ENCODE data around the gene CARS1. TPM values are rescaled to one million over a fixed set of nuclear protein-coding genes. Genes with fewer than 3 reads are reported as not detected.

Gene CARS1
- polyA plus RNA-seq, 1 of the 3 experiments (the other 2 are of a cell fraction), result 52.1 TPM

- peaks cover 52% of the 10 kb centered on the region for H4K20me1 ChIP-seq (ENCODE audit: insufficient read depth)
- H3K9me3 ChIP-seq, result no peaks in the 10 kb centered on the region
- H3K79me2 ChIP-seq (ENCODE audit: insufficient read depth), result peaks cover 99% of the 10 kb centered on the region
- H3K9me2 ChIP-seq, result no peaks in the 10 kb centered on the region
- no peaks in the 10 kb centered on the region for H3K4me1 ChIP-seq (ENCODE audit: control insufficient read depth in 1 of 2, insufficient read depth in 2 of 2, low read depth in 1 of 2, low read length in 1 of 2)
- ChIA-PET CTCF (interaction anchor here (3.8 kb wide), 1 partner anchor 115 kb away, joined by 29 read pairs; no protein-coding TSS in a partner anchor), POLR2A (no interaction called here)
- no peak overlapping the region for H3K9ac ChIP-seq
- no peaks in the 10 kb centered on the region for H3K27me3 ChIP-seq (ENCODE audit: insufficient read depth)
- H2AFZ ChIP-seq (ENCODE audit: low read depth), result no peak overlapping the region
- no peak overlapping the region for H3K4me3 ChIP-seq (ENCODE audit: low read depth in 2 of 2, low read length in 1 of 2)
- 85% methylated on average over 7 of the region's 7 CpGs for WGBS (ENCODE audit: low lambda C conversion rate)
- no peak overlapping the region for H3K4me2 ChIP-seq
- no peaks in the 10 kb centered on the region for H3F3A ChIP-seq (replicated peaks; ENCODE audit: insufficient read depth)
- no peak overlapping the region for H3K27ac ChIP-seq (ENCODE audit: low read depth in 2 of 2, low read length in 1 of 2)
- peaks cover 46 to 54% of the 10 kb centered on the region in 2 experiments for H3K36me3 ChIP-seq (replicated peaks in 1 of 2; ENCODE audit: control insufficient read depth in 1 of 2, insufficient read depth in 2 of 2, low read length in 1 of 2)
- no peak for DNase-seq
- TF ChIP-seq, protein P1, sequence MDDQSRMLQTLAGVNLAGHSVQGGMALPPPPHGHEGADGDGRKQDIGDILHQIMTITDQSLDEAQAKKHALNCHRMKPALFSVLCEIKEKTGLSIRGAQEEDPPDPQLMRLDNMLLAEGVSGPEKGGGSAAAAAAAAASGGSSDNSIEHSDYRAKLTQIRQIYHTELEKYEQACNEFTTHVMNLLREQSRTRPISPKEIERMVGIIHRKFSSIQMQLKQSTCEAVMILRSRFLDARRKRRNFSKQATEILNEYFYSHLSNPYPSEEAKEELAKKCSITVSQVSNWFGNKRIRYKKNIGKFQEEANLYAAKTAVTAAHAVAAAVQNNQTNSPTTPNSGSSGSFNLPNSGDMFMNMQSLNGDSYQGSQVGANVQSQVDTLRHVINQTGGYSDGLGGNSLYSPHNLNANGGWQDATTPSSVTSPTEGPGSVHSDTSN (IDR thresholded peaks at IDR 0.05), result no peak
- TF ChIP-seq CHD2 (IDR thresholded peaks at IDR 0.05; ENCODE audit: low read length, partially characterized antibody) (no peak), SIN3A (IDR thresholded peaks at IDR 0.05; ENCODE audit: borderline replicate concordance, low read depth, low read length) (no peak), RCOR1 (IDR thresholded peaks at IDR 0.05; ENCODE audit: low read length) (no peak), ELF1 (IDR thresholded peaks at IDR 0.05) (no peak), GABPA (IDR thresholded peaks at IDR 0.05; ENCODE audit: low read depth) (no peak), TAF1 (IDR thresholded peaks at IDR 0.05; ENCODE audit: borderline replicate concordance, low read depth, low read length) (no peak), RXRA (IDR thresholded peaks at IDR 0.05; ENCODE audit: borderline replicate concordance, low read depth) (no peak), TEAD4 (IDR thresholded peaks at IDR 0.05; ENCODE audit: borderline replicate concordance, insufficient read depth) (no peak), NFIC (IDR thresholded peaks at IDR 0.05; ENCODE audit: borderline replicate concordance) (no peak), MAX (IDR thresholded peaks at IDR 0.05; ENCODE audit: low read depth) (no peak), EP300 (IDR thresholded peaks at IDR 0.05; ENCODE audit: borderline replicate concordance in 1 of 2, low read depth in 1 of 2, low read length in 1 of 2) (no peak), GATA2 (CRISPR knock-in tag; IDR thresholded peaks at IDR 0.05) (no peak), FOXJ3 (CRISPR knock-in tag; IDR thresholded peaks at IDR 0.05) (no peak)
- TF ChIP-seq, protein P2, sequence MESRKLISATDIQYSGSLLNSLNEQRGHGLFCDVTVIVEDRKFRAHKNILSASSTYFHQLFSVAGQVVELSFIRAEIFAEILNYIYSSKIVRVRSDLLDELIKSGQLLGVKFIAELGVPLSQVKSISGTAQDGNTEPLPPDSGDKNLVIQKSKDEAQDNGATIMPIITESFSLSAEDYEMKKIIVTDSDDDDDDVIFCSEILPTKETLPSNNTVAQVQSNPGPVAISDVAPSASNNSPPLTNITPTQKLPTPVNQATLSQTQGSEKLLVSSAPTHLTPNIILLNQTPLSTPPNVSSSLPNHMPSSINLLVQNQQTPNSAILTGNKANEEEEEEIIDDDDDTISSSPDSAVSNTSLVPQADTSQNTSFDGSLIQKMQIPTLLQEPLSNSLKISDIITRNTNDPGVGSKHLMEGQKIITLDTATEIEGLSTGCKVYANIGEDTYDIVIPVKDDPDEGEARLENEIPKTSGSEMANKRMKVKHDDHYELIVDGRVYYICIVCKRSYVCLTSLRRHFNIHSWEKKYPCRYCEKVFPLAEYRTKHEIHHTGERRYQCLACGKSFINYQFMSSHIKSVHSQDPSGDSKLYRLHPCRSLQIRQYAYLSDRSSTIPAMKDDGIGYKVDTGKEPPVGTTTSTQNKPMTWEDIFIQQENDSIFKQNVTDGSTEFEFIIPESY (IDR thresholded peaks at IDR 0.05; ENCODE audit: borderline replicate concordance, low read depth), result no peak
- TF ChIP-seq, protein P3, sequence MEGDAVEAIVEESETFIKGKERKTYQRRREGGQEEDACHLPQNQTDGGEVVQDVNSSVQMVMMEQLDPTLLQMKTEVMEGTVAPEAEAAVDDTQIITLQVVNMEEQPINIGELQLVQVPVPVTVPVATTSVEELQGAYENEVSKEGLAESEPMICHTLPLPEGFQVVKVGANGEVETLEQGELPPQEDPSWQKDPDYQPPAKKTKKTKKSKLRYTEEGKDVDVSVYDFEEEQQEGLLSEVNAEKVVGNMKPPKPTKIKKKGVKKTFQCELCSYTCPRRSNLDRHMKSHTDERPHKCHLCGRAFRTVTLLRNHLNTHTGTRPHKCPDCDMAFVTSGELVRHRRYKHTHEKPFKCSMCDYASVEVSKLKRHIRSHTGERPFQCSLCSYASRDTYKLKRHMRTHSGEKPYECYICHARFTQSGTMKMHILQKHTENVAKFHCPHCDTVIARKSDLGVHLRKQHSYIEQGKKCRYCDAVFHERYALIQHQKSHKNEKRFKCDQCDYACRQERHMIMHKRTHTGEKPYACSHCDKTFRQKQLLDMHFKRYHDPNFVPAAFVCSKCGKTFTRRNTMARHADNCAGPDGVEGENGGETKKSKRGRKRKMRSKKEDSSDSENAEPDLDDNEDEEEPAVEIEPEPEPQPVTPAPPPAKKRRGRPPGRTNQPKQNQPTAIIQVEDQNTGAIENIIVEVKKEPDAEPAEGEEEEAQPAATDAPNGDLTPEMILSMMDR (IDR thresholded peaks at IDR 0.05), result no peak
Measured at GRCh38 chr11:2977113-2977512, 80.1 kb downstream of the CARS1 start.
